ENCODE data around the gene HDAC11. TPM values are rescaled to one million over a fixed set of nuclear protein-coding genes. Genes with fewer than 3 reads are reported as not detected.

HDAC11 gene
- total RNA-seq, 2 experiments from 2014 or later: 4.5 to 4.6 TPM

DNA sequence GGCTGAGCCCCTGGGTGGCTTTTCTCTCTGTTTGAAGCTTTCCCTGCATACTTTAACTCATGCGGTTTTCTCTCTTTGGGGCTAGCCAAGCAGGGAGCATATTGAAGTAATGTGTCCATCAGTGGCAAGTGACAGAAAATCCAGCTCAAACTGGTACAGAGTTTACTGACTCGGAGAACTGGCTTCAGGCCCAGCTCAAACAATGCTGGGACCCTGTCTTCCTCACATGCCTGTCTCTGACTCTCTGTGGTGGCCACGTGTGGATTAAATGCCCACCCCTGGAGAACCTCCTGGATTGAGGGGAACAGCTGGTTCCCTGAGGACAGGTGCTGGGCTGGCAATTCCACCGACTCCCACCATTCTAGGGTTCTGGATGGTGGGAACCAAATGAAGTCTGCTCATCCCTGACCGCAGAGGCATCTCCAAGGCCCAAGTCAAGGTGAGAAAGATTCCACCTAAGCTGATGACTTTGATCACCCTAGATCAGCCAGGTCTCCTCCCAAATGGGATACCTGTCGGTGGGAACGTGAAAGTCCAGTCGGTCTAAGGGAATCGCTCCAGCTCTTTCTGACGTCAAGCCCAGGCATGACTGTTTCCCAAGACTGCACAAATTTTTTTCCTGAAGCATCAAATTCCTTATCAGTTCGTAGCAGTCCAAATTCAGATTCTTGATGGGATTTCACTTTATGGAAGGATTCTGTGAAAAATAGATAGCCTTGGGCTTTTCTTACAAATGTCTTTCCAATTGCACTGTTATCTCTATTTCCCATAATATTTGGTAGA, 16.3 kb upstream of the HDAC11 start:
- DNase-seq: no peak
- no peak overlapping the region for H3K4me3 ChIP-seq (ENCODE audit: low read length)
- H3K4me3 Mint-ChIP-seq: no peak overlapping the region
- ATAC-seq (ENCODE audit: poor library complexity): no peak
- intact Hi-C loops (cut with DNase I, micrococcal nuclease): no loop called here
- H3K9me3 Mint-ChIP-seq: no peaks in the 10 kb centered on the region
- TF ChIP-seq, protein P1, sequence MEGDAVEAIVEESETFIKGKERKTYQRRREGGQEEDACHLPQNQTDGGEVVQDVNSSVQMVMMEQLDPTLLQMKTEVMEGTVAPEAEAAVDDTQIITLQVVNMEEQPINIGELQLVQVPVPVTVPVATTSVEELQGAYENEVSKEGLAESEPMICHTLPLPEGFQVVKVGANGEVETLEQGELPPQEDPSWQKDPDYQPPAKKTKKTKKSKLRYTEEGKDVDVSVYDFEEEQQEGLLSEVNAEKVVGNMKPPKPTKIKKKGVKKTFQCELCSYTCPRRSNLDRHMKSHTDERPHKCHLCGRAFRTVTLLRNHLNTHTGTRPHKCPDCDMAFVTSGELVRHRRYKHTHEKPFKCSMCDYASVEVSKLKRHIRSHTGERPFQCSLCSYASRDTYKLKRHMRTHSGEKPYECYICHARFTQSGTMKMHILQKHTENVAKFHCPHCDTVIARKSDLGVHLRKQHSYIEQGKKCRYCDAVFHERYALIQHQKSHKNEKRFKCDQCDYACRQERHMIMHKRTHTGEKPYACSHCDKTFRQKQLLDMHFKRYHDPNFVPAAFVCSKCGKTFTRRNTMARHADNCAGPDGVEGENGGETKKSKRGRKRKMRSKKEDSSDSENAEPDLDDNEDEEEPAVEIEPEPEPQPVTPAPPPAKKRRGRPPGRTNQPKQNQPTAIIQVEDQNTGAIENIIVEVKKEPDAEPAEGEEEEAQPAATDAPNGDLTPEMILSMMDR (IDR thresholded peaks at IDR 0.05): no peak
- peaks cover 0 to 2% of the 10 kb centered on the region in 2 experiments for H3K27me3 ChIP-seq (ENCODE audit: control insufficient read depth in 1 of 2, insufficient read depth in 2 of 2, low read length in 2 of 2)
- peaks cover 8% of the 10 kb centered on the region for H3K27me3 Mint-ChIP-seq
- ChIA-PET POLR2A (no interaction called here), CTCF (interaction anchor here (0.8 to 3.4 kb wide), 2 partner anchors 117 to 372 kb away, joined by 3 to 13 read pairs; no protein-coding TSS in a partner anchor)
- H3K27ac Mint-ChIP-seq: no peak overlapping the region
- H3K27ac ChIP-seq (ENCODE audit: low read depth in 1 of 2, low read length in 2 of 2): no peak overlapping the region
- peaks cover 0 to 5% of the 10 kb centered on the region in 2 experiments for H3K9me3 ChIP-seq (ENCODE audit: control insufficient read depth in 1 of 2, insufficient read depth in 1 of 2, low read length in 2 of 2)
- no peaks in the 10 kb centered on the region for H3K4me1 ChIP-seq (ENCODE audit: insufficient read depth, low read length)
- no peaks in the 10 kb centered on the region for H3K4me1 Mint-ChIP-seq (ENCODE audit: low read depth)
- H3K36me3 Mint-ChIP-seq (ENCODE audit: low read depth): no peaks in the 10 kb centered on the region
- no peaks in the 10 kb centered on the region for H3K36me3 ChIP-seq (ENCODE audit: insufficient read depth, low read length)

DNA sequence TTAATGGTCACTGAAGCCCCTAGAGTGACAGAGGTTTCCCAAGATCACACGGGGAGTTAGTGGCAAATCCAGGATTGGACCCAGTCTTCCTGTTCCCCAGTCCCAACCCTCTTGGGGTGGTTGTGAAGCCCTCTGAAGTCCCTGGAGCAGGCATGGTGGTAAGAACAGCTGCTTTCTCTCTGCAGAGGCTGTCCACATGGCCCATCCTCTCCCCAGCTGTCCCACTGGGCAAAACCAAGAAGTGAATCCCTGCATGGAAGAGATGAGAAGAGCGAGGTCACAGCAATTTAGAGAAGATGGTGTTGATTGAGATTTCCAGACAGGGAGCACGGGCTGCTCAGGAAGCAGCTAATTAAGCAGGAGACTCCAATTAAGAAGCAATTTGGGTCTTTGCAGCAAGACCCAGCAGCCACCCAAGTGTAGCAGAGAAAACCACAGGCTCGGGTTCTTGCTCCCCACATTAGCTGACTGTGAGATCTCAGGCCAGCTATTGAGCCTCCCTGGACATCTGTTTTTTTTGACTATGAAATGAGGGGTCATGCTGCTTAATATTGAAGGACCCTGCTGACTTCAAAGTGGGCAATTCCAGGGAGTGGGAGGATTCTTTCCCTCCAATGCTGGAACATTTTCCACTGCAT, 14.8 kb upstream of the HDAC11 start:
- Mint-ChIP-seq H3K4me3 (no peak overlapping the region), H3K27ac (no peak overlapping the region), H3K4me1 (ENCODE audit: low read depth) (no peaks in the 10 kb centered on the region), H3K9me3 (no peaks in the 10 kb centered on the region), H3K27me3 (peaks cover 8% of the 10 kb centered on the region), H3K36me3 (ENCODE audit: low read depth) (no peaks in the 10 kb centered on the region)
- H3K27ac ChIP-seq (ENCODE audit: low read depth in 1 of 2, low read length in 2 of 2): no peak overlapping the region
- no peak for ATAC-seq (ENCODE audit: poor library complexity)
- peaks cover 0 to 2% of the 10 kb centered on the region in 2 experiments for H3K27me3 ChIP-seq (ENCODE audit: control insufficient read depth in 1 of 2, insufficient read depth in 2 of 2, low read length in 2 of 2)
- ChIA-PET CTCF (no interaction called here), POLR2A (interaction anchor here (1.0 kb wide), 1 partner anchor 14 kb away, joined by 5 read pairs; the partner anchor contains the start of gene HDAC11)
- no peak overlapping the region for H3K4me3 ChIP-seq (ENCODE audit: low read length)
- no peaks in the 10 kb centered on the region for H3K4me1 ChIP-seq (ENCODE audit: insufficient read depth, low read length)
- intact Hi-C loops (cut with DNase I, micrococcal nuclease): no loop called here
- DNase-seq: no peak
- H3K9me3 ChIP-seq (ENCODE audit: control insufficient read depth in 1 of 2, insufficient read depth in 1 of 2, low read length in 2 of 2): peaks cover 0 to 5% of the 10 kb centered on the region in 2 experiments
- no peaks in the 10 kb centered on the region for H3K36me3 ChIP-seq (ENCODE audit: insufficient read depth, low read length)
- TF ChIP-seq, protein P1 (IDR thresholded peaks at IDR 0.05): no peak

DNA sequence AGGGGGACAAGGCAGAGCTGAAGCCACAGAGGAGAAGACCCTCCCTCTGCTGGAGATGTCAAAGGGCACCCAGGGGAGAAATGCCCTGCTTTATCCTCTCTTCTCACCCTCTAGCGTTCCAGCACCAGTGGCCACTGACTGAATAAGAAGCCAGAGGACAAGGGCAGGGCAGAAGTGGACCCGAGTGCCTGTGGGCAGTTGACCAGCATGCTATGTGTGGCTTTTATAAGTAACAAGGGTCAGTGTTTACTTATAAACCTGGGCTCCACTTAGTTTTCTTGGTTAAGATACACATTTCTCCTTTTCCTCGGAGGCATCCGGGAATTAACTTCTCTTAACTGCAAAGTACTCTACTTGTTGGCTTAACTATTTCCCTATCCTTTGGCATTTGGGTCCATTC, 13.3 kb upstream of the HDAC11 start:
- Mint-ChIP-seq H3K36me3 (ENCODE audit: low read depth) (no peaks in the 10 kb centered on the region), H3K4me3 (no peak overlapping the region), H3K27me3 (peaks cover 8% of the 10 kb centered on the region), H3K9me3 (no peaks in the 10 kb centered on the region), H3K27ac (no peak overlapping the region), H3K4me1 (ENCODE audit: low read depth) (no peaks in the 10 kb centered on the region)
- no peaks in the 10 kb centered on the region for H3K27me3 ChIP-seq (ENCODE audit: control insufficient read depth in 1 of 2, insufficient read depth in 2 of 2, low read length in 2 of 2)
- DNase-seq (no peak), ATAC-seq (ENCODE audit: poor library complexity) (no peak)
- no peaks in the 10 kb centered on the region for H3K36me3 ChIP-seq (ENCODE audit: insufficient read depth, low read length)
- no peak overlapping the region for H3K27ac ChIP-seq (ENCODE audit: low read depth in 1 of 2, low read length in 2 of 2)
- intact Hi-C loops (cut with DNase I, micrococcal nuclease): no loop called here
- CTCF ChIA-PET: no interaction called here
- H3K4me1 ChIP-seq (ENCODE audit: insufficient read depth, low read length): no peaks in the 10 kb centered on the region
- TF ChIP-seq, protein P1 (IDR thresholded peaks at IDR 0.05): no peak
- peaks cover 0 to under 1% of the 10 kb centered on the region in 2 experiments for H3K9me3 ChIP-seq (ENCODE audit: control insufficient read depth in 1 of 2, insufficient read depth in 1 of 2, low read length in 2 of 2)
- POLR2A ChIA-PET: no interaction called here
- H3K4me3 ChIP-seq (ENCODE audit: low read length): no peak overlapping the region

All from CD4-positive, alpha-beta T cell (primary cell).